HepG2 (cell line): Measurements from ENCODE around the gene DHRS4L2. TPM values are rescaled to one million over a fixed set of nuclear protein-coding genes. Genes with fewer than 3 reads are reported as not detected.

Experiments used
- ATAC-seq: fragments of 200-7000 bp; cut with Tn5 transposase; 3 replicates; pipeline ENCODE4 v1.9.1; 2020; ENCODE audit warnings: mild to moderate bottlenecking, moderate library complexity
- BruUV-seq: library from RNA; stranded (reverse); fragments of 400-500 nt; replicated peaks from 2 replicates; lab custom pipeline; 2021; lab: Mats Ljungman, UMichigan
- CTCF ChIA-PET: fragments of 300-600 bp; formaldehyde crosslinking; extraction: SDS; loops from one replicate; lab custom pipeline; 2021; ENCODE audit warnings: low total read pairs, inconsistent platforms, low intra/inter-chr PET ratio; lab: Yijun Ruan, JAX
- POLR2A ChIA-PET: fragments of 350-600 bp; sonication (Branson Sonifier 250); formaldehyde crosslinking; loops from one replicate; lab custom pipeline; 2020; ENCODE audit warnings: antibody characterized with exemption, inconsistent platforms; lab: Yijun Ruan, JAX
- DNase-seq: peaks from one replicate; pipeline ENCODE4 v3.0.0-alpha.2; 2015; ENCODE audit warnings: low spot score
- FAIRE-seq: peaks from 3 replicates; lab custom pipeline; 2011; peaks lifted over from hg19 to GRCh38; lab: Jason Lieb, UNC
- H2AFZ ChIP-seq: one replicate; pipeline ENCODE4 v1.6.1; 2011; ENCODE audit warnings: low read length, inconsistent platforms
- H3K27ac ChIP-seq: fragments of 300-600 bp; 3 replicates; pipeline ENCODE4 v1.8.0; 2011; ENCODE audit warnings: mixed run types, mild to moderate bottlenecking, mixed read lengths, low read length, inconsistent platforms; ENCODE audit not compliant: insufficient read depth; ENCODE audit errors: extremely low read length
- H3K27me3 ChIP-seq, 2 experiments: fragments of 200-600 bp in 1 of 2; 2 replicates in 1 of 2; 3 replicates in 1 of 2; pipeline versions ENCODE4 v1.6.0 to v1.8.0; 2011; ENCODE audit warnings: low read length in 2 of 2, mild to moderate bottlenecking in 2 of 2, moderate library complexity in 2 of 2, inconsistent platforms in 1 of 2; ENCODE audit not compliant: insufficient read depth in 2 of 2, control insufficient read depth in 1 of 2
- H3K36me3 ChIP-seq, 2 experiments: fragments of 200-600 bp in 1 of 2; replicated peaks in 1 of 2; 2 replicates in 1 of 2; 3 replicates in 1 of 2; pipeline versions ENCODE4 v1.5.1 to v1.8.0; 2011; ENCODE audit warnings: low read length in 2 of 2, inconsistent platforms in 1 of 2; ENCODE audit not compliant: insufficient read depth in 2 of 2, control insufficient read depth in 1 of 2
- H3K4me1 ChIP-seq: 2 replicates; pipeline ENCODE4 v1.5.1; 2012; ENCODE audit warnings: low read length, inconsistent platforms; ENCODE audit not compliant: insufficient read depth
- H3K4me2 ChIP-seq: 2 replicates; pipeline ENCODE4 v1.6.0; 2011; ENCODE audit warnings: low read depth, low read length, inconsistent platforms
- H3K4me3 ChIP-seq, 3 experiments: fragments of 200-600 bp in 1 of 3; sonication (generic), shearing (Covaris generic) in 1 of 3; replicated peaks in 1 of 3; 2 replicates each; pipeline ENCODE4 v1.5.1; 2011 to 2016; ENCODE audit warnings: low read length in 3 of 3, inconsistent platforms in 2 of 3, low read depth in 2 of 3, mild to moderate bottlenecking in 2 of 3, control low read depth in 1 of 3, mixed read lengths in 1 of 3; ENCODE audit not compliant: insufficient read depth in 1 of 3
- H3K79me2 ChIP-seq: one replicate; pipeline ENCODE4 v1.6.1; 2011; ENCODE audit warnings: low read length, inconsistent platforms; ENCODE audit not compliant: insufficient read depth
- H3K9ac ChIP-seq: 2 replicates; pipeline ENCODE4 v1.6.0; 2011; ENCODE audit warnings: mild to moderate bottlenecking, low read depth, low read length, inconsistent platforms; ENCODE audit not compliant: insufficient read depth
- H3K9me3 ChIP-seq: 2 replicates; pipeline ENCODE4 v1.5.1; 2012; ENCODE audit warnings: mild to moderate bottlenecking, low read length
- H4K20me1 ChIP-seq: 2 replicates; pipeline ENCODE4 v1.6.0; 2011; ENCODE audit warnings: inconsistent platforms, mild to moderate bottlenecking, low read length, moderate library complexity; ENCODE audit not compliant: insufficient read depth
- MBNL3 ChIP-seq: fragments of 250-450 bp; sonication (Bioruptor Pico); conservative IDR thresholded peaks from 2 replicates; pipeline ENCODE4 v1.8.0; 2022; ENCODE audit warnings: mild to moderate bottlenecking, inconsistent platforms
- PITX1 ChIP-seq: sonication (generic); formaldehyde crosslinking; IDR thresholded peaks from 2 replicates; pipeline ENCODE4 v1.5.1; 2020; ENCODE audit warnings: mild to moderate bottlenecking, missing genetic modification reagents
- STAG1 ChIP-seq: sonication (generic); formaldehyde crosslinking; IDR thresholded peaks from 2 replicates; pipeline ENCODE4 v1.4.0; 2020; ENCODE audit warnings: missing genetic modification reagents
- YEATS4 ChIP-seq: sonication (generic); formaldehyde crosslinking; IDR thresholded peaks from 2 replicates; pipeline ENCODE4 v1.4.0; 2020; ENCODE audit warnings: missing genetic modification reagents, borderline replicate concordance
- ZBTB40 ChIP-seq, 2 experiments: fragments of 450-650 bp in 1 of 2; sonication (generic) in 1 of 2; formaldehyde crosslinking in 1 of 2; IDR thresholded peaks; 2 replicates each; pipeline versions ENCODE4 v1.6.1 to v1.8.0; 2016 to 2022; ENCODE audit warnings: antibody characterized with exemption in 1 of 2, mild to moderate bottlenecking in 1 of 2, missing genetic modification reagents in 1 of 2
- ZBTB42 ChIP-seq: sonication (generic); formaldehyde crosslinking; IDR thresholded peaks from 2 replicates; pipeline ENCODE4 v1.5.0; 2020; ENCODE audit warnings: mild to moderate bottlenecking, missing genetic modification reagents
- ZNF281 ChIP-seq: sonication (generic); formaldehyde crosslinking; IDR thresholded peaks from 2 replicates; pipeline ENCODE4 v1.4.0; 2020; ENCODE audit warnings: missing genetic modification reagents, borderline replicate concordance
- ZNF619 ChIP-seq: sonication (generic); formaldehyde crosslinking; IDR thresholded peaks from 2 replicates; pipeline ENCODE4 v1.4.0; 2020; ENCODE audit warnings: mild to moderate bottlenecking, missing genetic modification reagents
- WGBS: methylation state at CpG from one replicate; pipeline ENCODE4 v1.1.6; 2017; ENCODE audit warnings: low lambda C conversion rate; 5-methylcytosine and 5-hydroxymethylcytosine counted together
- in situ Hi-C: cut with HindIII; loops from 2 replicates; pipeline ENCODE4 v1.10.0; 2017; ENCODE audit warnings: low pct_unique_long_range_greater_than_20kb; ENCODE audit not compliant: extremely low pct_ligation_motif_present
- intact Hi-C: fragments of 100-400 bp; cut with micrococcal nuclease; formaldehyde crosslinking; loops from one replicate; pipeline ENCODE4 v1.10.0; 2022; ENCODE audit not compliant: unreplicated experiment
- polyA plus RNA-seq, 8 experiments: library from polyadenylated mRNA; depleted of rRNA in 3 of 8; stranded (reverse) in 7 of 8; unstranded in 1 of 8; fragments of >200 nt; fragmentation: Illumina TruSeq in 4 of 8; extraction: Trizol in 4 of 8; gene quantifications; 2 replicates each; pipeline versions ENCODE4 v1.2.1 to v1.2.3, GENCODE V29; 2011 to 2016; ENCODE audit warnings: low read depth in 4 of 8, missing spikeins in 1 of 8, mixed read lengths in 1 of 8; ENCODE audit not compliant: insufficient read depth in 1 of 8
- total RNA-seq, 5 experiments: library from RNA; depleted of rRNA; stranded (reverse); fragments of >200 nt; fragmentation: Illumina TruSeq; extraction: Trizol; gene quantifications; 2 replicates each; pipeline ENCODE4 v1.2.3, GENCODE V29; 2016; ENCODE audit warnings: low read depth in 1 of 5
- TF ChIP-seq, protein P1 (sequence below): sonication (generic); formaldehyde crosslinking; IDR thresholded peaks from 2 replicates; pipeline ENCODE4 v1.8.0; 2022; ENCODE audit warnings: mild to moderate bottlenecking, missing genetic modification reagents

Gene DHRS4L2
- total and polyA plus RNA-seq, 2 of the 13 experiments (the other 11 are each of a cell fraction or from before 2014, with no cell fraction given), result 24.7 to 38.2 TPM

- no peak overlapping the region for H3K4me3 ChIP-seq
- 94% methylated on average over 7 of the region's 7 CpGs for WGBS
- no peaks in the 10 kb centered on the region for H4K20me1 ChIP-seq
- CTCF ChIA-PET, result no interaction called here
- no peaks in the 10 kb centered on the region for H3K27me3 ChIP-seq
- intact Hi-C loops (no loop called here), in situ Hi-C loops (no loop called here)
- POLR2A ChIA-PET, result no interaction called here
- H3K4me2 ChIP-seq, result no peak overlapping the region
- peaks cover 41% of the 10 kb centered on the region for H3K4me1 ChIP-seq
- FAIRE-seq (no peak), ATAC-seq (no peak), DNase-seq (no peak)
- no peaks in the 10 kb centered on the region for H3K79me2 ChIP-seq
- no peak overlapping the region for H3K27ac ChIP-seq
- no peak overlapping the region for H3K9ac ChIP-seq
- H2AFZ ChIP-seq, result no peak overlapping the region
- H3K9me3 ChIP-seq, result no peaks in the 10 kb centered on the region
- H3K36me3 ChIP-seq, result peaks cover 0 to 6% of the 10 kb centered on the region in 2 experiments; a peak in 2 of 5 replicates
- no TSS peak for BruUV-seq
- no peak for TF ChIP-seq ZBTB42 (CRISPR knock-in tag)
- no peak for TF ChIP-seq PITX1 (CRISPR knock-in tag)
- no peak for TF ChIP-seq MBNL3
- TF ChIP-seq, protein P1, sequence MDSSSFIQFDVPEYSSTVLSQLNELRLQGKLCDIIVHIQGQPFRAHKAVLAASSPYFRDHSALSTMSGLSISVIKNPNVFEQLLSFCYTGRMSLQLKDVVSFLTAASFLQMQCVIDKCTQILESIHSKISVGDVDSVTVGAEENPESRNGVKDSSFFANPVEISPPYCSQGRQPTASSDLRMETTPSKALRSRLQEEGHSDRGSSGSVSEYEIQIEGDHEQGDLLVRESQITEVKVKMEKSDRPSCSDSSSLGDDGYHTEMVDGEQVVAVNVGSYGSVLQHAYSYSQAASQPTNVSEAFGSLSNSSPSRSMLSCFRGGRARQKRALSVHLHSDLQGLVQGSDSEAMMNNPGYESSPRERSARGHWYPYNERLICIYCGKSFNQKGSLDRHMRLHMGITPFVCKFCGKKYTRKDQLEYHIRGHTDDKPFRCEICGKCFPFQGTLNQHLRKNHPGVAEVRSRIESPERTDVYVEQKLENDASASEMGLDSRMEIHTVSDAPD, result no peak
- peak; percentile 71 for TF ChIP-seq ZNF281 (CRISPR knock-in tag)
- no peak for TF ChIP-seq YEATS4
- no peak for TF ChIP-seq ZNF619 (CRISPR knock-in tag)
- TF ChIP-seq ZBTB40 (IDR thresholded peaks at IDR 0.05), result no peak
- TF ChIP-seq ZBTB40 (CRISPR knock-in tag; IDR thresholded peaks at IDR 0.05), result 0 out of 2 replicates have a peak, but pooled peaks have one; percentile 23
- TF ChIP-seq STAG1, result no peak
Measured at GRCh38 chr14:23942587-23942986, 46.1 kb upstream of the DHRS4L2 start.
